HG02798 (cell line): ENCODE measurements around the gene EPB41L4B.
A peak's percentile ranks its signal among the peaks of the same experiment; 100 is the strongest.

Source experiments
- ATAC-seq: cut with Tn5 transposase; IDR thresholded peaks from one replicate; pipeline ENCODE4 v1.9.1; 2021; ENCODE audit warnings: mild to moderate bottlenecking; ENCODE audit not compliant: unreplicated experiment, poor library complexity

Gene EPB41L4B

DNA sequence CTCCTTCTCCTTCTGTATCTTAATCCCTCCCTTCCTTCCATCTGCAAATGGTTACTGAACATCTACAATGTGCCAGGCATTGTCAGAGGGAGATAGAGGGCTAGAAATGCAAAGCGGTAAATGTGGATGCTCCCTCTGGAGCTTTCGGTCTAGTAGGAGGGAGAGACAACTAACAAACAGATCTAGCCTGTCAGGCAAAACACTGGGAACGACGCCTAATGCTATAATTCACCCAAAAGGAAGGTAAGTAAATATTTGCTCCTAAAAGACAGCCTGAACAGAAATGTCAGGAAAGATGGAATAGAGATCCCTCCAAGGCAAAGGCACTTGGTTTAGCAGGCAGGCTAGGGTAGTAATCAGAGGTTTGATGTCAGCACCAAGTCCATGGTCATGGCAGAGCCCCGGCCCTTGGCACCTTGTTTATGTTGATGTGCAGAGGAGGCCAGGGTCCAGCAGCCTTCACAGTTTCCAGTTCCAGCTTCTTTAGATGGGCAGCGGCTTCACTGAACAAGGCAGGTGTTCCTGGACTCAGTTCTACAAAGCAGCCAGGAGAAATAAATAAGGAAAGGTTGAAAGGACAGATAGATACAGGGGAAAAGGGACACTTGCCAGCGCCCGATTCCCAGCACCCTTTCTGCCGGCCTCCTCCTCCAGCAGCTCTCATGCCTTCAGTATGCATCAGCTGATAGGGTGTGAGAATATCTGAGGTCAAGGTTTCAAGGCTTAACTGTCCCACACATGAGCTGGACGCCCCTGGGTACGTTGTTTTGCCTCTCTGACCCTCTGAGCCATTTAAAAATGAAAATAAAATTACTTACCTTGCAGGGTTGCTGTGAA is 107.4 kb downstream of the EPB41L4B start:
- no peak for ATAC-seq

DNA sequence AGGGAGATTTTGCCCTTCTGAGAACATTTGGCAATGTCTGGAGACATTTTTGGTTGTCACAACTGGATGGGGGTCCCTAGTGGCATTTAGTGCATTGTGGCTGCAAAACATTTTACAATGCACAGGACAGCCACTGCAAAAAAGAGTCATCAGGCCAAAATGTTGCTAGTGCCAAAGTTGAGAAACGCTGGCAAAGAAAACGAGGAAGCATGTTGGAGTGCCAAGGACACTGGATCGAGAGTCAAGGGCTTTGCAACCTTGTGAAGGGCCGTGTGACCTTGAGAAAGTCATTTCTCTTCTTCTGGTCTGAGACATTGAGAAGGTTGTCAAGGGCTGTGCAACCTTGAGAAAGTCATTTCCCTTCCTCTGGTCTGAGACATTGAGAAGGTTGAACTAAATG is 108.1 kb downstream of the EPB41L4B start:
- no peak for ATAC-seq

DNA sequence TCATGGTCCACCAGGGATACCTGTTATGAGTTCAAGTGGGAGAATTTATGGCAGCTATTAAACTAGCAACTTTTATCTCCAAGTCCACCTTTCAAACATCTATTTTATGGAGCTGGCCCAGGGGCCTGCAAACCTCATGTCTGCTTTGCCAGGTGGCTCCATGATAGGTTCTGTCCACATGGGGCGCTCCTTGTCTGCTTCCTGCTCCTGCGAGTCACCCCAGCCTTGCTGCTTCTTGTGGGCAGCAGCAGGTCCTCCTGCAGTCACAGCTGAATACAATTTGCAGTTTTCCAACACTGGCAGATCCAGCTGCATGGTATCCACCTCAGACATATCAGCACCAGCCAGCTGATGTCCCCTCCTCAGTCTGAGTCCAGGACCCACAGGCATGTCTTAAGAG is 114.2 kb downstream of the EPB41L4B start:
- no peak for ATAC-seq

DNA sequence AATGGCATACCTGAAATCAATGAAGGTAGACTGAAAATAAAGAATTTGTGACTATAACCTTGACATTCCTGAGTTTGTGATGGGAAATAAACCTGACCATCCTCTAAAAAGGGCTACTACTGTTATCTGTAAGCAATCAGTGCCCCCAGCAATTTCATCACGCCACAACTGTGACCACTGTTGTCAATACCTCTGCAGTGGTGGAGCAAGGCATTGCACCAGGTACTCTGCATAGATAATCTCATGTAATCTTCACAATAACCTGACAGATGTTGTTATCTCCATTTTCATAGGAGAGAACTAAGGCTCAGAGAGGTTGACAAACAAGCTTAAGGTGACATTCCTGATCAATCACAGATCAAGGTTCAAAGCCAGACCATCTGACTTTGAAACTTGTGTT is 115.3 kb downstream of the EPB41L4B start:
- no peak for ATAC-seq

DNA sequence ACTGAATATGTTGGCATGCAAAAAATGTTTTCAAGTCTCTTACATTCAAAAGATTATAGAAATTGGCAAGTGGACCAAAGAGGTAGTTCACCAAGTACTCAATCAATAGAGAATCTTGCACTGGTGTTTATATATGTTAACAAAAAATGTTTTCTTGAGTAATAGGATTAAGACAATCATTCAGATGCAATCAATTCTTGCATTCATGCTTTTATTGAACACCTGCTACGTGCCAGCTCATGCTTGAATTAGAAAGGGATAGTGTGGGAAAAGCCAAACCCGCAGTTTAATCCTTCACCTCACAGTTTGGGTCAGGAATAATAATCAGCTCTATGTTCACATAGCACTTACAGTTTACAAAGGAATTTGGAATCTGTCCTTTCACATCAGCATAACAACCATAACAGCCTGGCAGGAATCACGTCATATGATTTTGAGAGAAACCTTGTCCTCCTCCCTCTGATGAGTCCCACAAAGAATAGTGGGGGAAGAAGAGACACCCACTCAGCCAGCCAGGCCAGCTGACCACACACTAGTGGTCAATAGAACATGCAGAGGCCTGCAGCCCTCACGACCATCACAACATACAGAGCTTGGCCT is 117.0 kb downstream of the EPB41L4B start:
- ATAC-seq, result no peak

DNA sequence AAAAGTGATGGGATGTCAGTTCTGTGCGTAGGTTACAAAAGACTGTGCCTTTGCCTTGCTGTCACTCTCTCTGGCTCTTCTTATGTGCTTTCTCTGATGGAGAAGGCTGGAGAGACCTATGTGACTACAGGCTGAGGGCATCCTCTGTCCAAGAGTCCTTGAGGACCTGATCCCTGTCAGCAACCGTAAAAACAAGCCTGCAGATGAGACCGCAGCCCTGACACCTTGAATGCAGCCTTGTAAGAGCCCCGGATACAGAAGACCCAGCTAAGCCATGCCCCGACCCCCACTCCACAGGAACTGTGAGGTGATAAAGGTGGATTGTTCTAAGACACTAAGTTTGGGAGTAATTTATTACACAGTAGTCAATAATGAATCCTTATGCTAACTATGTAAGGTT is 121.2 kb downstream of the EPB41L4B start:
- no peak for ATAC-seq

DNA sequence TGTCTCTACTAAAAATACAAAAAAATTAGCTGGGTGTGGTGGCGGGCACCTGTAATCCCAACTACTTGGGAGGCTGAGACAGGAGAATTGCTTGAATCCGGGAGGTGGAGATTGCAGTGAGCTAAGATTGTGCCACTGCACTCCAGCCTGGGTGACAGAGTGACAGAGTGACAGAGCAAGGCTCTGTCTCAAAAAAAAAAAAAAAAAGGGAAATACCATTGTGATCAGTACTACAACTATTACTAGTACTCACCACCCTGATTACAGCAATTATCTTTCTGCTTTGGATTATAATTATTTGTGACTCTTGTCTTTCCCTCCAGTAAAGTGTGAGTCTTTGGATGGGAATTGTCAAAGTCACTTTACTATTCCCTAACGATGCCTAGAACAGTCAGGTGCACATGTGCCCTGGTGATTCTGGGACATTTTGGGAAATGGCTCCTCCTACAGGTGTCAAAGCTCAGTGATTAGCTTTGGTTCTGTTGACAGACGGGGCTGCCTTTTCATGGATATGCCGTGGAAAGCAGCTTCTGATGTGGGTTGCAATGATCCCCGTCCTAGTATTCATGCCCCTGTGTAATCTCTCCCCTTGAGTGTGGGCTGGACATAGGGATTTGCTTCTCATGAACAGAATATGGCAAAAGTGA is 122.0 kb downstream of the EPB41L4B start:
- no peak for ATAC-seq

DNA sequence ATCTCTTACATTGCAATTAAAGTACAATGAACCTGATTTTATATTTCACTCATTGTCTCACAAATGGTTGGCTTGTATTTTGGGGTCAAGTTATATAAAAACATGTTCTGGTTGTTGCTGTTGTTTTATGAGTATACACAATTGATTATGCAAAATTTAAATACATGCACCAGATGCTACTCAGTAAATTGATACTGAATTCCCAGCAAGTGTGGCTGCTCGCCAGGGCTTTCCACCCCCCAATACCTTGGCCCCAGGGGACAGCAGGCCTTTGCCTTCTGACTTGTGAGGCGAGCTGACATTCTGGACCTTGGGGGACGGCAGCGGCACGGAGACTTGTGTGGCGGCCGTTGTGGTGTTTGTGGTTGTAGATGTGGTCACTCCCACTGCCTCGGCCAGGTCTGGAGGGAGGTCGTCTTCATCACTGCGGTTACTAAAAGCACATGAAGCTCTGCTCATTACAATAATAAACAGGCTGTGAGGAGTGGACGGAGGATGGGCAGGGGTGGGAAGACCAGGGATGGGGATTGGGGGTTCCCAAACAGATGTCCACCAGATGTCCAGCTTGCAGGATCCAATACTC is 126.8 kb downstream of the EPB41L4B start:
- ATAC-seq, result no peak

DNA sequence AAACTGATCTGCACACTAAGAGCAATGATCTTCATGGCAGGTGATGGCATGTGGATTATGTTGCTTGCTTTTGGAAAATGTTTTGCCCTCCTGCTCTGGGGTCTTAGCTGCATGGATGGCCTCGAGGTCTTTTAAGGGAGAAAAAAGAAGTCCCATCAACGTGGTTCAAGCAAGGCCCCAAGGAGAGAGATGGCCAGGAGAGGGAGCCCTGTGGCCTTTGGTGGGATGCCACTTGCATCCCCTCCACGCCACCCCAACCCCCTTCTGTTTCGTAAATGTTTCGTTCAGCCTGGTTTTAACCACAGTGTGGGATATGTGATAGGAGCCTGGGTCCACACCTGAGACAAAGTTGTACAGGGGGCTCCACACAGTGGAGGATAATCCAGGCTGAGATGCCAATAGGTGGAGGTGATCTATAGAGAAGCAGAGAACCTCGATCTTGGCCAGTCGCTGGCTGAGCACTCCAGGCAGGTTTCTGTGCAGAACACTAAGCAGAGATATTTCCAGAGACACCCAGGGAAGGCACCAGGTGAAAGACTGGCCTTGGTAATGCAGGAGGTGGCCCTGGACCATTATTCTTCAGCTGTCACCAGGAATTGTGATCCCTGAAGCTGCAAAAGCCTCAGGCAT is 128.0 kb downstream of the EPB41L4B start:
- no peak for ATAC-seq

DNA sequence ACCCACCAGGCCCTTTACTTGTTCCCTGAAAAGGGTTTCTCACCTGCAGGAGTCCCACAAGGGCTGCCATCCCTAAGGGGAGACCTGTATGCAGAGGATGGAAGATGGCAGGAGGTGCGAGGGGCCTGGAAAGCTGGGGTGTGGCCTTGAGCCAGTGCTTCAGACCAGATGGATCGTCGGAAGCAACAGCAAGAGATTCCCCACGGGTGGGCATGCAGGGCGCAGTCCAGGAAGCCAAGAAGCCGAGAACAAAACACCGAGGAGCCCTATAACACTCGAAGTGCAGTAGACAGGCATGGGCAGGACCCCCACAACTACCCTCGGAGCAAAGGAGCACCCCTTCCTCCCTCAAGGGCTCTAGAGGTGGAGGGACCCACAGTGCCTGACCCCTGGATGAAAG is 129.1 kb downstream of the EPB41L4B start:
- no peak for ATAC-seq

DNA sequence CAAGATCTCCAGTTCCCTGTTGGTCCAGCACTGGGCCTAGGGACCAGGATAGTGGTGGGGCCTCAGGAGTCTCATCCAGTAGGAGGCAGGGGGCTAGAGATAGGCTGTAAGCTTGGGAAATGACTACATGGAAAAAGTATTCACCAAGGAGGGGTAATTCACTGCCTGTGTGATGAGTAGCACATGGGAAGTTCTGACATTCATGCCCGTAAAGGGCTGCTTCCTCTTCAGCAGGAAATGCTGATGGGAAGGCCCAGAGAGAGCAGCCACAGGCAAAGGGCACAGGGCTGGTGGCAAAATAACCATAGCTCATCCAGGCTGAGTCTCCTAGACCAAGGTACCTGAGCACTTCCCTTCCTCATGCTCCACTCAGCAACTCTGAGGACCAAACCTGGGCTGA is 130.7 kb downstream of the EPB41L4B start:
- no peak for ATAC-seq

DNA sequence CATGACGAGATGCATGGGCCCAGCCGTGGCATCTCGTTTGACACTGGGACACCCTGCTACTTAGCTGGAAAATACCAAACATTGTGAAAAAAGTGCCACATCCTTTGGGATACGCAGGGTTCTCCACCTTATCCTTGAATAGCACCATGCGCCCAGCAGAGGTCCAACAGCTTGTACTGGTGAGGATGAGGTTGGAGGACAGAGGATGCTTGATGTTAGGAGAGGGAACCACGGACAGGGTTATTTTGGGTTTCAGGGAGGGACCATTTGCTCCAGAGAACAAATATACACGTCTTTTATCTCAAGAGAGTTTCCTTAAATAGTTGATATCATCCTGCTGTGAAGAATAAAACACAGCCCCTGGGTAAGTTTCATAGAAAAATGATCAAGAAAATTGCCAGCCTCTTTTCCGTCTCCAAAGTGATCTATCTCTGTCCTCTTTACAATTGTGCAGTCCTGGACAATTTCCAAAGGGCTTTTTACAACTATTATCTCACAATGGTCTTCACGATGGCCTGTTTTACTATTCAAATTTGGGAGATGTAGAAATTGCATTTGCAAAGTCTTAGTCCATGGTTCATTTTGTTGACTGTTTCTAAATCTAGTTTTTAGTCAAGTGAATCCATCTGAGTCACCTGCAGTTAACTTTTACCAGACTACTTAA is 133.9 kb downstream of the EPB41L4B start:
- ATAC-seq, result no peak

DNA sequence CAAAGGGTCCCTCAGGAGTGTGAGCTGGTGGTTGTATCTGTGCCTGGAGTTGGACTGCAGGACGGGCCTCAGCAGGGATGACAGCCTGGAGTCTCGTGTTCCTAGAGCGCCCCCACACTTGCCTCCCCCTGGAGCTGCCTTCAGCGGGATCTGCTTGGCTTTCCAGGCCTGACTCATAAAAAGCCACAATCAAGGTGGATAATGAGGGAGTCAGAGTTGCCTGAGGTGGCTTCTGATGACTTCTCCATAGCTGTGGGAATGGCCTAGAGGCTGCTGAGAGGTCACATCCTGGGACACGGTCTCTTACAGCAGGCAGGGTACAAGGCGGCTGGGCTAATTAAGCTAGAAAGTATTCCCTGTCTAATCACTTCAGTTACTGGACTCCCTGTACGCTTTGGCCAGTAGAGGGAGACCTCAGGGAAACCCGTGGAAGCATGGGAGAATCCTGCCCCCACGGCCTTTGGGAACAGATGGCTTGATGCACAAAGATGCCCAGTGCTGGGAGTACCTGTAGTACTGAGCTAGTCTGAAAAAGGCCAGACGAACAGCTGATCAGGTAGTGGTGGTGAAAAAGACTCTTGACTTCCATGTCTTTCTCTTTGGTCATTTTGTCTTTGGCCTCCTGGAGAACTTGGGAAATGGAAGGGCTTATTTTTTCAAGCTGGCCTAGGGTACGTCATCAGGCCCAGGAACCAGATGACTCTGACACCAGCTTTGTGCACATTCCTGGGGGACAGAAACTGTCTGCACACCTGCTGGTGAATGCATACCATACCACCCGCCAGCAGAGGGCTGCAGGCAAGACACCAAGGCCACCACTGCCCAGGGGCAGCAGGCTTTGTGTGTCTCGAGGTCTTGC is 137.7 kb downstream of the EPB41L4B start:
- ATAC-seq, result no peak

DNA sequence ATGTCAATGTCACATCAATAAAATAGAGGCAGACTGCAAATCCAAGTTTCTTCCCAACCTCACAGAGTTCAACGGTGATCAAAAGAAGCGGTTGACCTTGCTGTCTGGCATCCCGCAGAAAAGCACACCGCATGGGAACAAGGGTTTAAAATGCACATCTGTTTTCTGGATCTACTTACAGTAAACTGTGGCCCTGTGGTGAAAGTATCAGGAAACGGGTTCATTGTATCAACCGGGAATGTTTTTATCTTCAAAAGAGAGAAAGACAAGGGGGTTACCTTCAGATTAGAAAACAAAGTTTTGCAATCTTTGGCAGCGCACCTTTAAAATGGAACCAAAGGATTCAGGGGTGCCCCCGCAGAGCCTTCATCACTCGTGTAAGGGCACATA is 138.3 kb downstream of the EPB41L4B start:
- ATAC-seq, result no peak

DNA sequence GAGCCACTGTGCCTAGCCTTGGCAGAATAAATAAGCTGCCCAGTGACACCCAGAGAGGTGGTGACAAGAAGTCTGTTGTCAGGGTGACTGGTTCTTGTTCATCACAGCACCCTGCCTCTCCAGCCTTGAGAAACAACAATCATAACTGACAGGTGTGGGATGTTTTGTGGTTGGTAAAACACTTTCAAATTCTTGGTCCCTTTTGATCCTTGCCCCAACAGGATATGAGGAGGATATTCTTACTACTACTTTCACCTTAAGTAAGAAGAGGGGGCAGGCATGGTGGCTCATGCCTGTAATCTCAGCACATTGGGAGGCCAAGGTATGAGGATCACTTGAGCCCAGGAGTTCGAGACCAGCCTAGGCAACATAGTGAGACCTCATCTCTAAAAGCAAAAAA is 139.6 kb downstream of the EPB41L4B start:
- ATAC-seq, result peak; percentile 64

DNA sequence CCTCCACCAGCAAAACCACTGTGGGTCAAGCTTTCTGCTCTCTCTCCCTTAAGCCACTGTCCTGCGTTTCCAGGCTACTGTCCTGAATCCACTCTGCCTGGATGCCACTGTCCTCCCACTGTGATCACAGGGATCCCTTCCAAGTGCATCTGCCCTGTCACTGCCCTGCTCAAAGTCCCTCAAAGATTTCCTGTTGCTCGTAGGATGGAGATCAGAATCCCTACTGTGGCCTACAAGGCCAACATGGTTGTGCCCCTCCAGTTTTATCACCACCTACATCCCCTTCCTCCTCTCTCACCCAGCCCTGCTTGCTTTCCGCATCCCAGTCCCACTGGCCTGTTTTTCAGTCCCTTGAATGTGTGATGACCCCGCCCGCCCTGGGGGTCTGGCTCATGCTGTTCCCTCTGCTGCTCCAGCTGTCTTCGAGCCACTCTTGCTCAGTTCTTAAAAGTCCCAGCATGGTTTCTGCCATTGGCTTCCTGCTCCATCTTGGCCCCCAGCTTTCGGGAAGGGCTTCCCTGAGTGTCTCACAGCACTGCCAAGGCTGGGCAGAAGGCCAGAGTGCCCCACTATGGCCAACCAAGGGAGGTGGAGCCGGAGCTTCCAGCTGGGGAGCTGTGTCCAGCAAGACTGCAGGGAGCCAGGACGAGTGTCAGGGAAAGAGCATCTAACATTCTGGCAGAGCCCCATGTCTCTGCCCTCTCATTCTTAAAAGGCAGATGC is 140.9 kb downstream of the EPB41L4B start:
- ATAC-seq, result no peak

DNA sequence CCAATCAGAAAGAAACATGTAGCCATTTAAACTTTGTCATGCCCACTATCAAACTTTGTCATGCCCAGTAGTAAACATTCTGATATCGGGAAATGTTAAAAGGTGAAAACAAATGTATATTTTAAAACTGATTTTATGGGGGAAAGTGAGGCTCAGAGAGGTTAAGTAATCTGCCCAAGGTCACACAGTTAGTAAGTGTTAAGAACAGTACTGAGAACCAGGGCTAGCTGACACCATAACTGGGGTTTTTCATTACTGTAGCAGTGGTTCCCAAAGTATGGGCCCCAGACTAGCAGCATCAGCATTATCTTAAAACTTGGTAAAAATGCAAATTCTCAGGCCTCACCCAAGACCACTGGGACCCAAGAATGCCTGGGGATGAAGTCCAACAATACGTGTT is 143.9 kb downstream of the EPB41L4B start:
- ATAC-seq, result no peak

DNA sequence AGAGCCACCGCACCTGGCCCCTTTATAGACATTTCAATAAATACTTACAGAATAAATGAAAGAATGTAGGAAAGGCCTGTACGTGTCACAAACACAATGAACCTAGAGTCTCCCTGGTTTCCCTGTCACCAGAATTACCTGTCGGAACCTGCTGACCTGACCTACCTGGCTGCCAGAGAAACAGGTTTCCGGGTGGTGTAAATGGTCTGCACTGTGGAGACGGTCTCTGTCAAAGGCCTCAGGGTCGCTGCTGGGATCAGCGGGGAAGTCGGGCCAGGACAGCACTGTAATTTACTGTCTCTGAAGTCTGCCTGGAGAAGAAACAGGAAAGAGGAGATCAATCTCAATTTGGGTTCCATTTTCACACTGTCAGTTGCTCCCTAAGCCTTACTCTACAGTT is 144.5 kb downstream of the EPB41L4B start:
- no peak for ATAC-seq

DNA sequence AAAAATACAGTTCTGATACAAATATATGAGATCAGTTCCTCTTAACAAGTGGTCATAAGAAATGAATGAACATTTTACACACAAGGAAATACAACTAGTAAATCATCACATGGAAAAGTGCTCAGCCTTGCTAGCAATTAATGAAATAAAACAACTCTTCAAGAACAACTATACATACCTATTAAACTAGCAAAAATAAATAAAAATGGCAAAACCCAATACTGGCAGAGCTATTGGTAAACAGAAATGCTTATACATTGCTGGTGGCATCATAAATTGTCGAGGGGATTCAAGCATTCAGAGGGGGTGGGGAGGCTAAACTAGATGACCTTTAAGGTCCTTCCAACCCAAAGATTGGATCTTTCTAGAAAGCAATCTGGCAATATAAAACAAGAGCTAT is 147.9 kb downstream of the EPB41L4B start:
- ATAC-seq, result no peak
